ENCODE data around the gene UBE2E2.
"Not testable (repeated sequence)": the region's sequence is repeated elsewhere in the genome, so short reads cannot be mapped to it uniquely, and the experiment has no call there.

Gene UBE2E2

DNA sequence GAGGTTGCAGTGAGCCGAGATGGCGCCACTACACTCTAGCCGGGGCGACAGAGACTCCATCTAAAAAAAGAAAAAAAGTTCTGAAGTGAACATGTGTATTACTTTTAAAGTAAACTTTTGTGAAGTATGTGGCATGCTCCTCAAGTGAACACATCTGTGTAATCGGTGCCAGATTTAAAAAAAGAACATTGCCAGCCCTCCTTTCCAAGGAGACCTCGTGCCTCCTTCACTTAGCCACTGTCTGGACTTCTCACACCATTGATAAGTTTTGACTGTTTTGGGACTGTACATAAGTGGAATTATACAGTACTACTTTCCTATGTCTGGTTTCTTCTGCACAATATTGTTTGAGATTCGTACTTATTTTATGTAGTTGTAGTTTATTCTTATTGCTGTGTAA is 140.4 kb downstream of the UBE2E2 start:
- Mint-ChIP-seq H3K9me3 (peaks cover 0 to 1% of the 10 kb centered on the region in 2 donors), H3K27me3 (no peaks in the 10 kb centered on the region), H3K4me1 (ENCODE audit: low read depth in 2 of 2) (peaks cover 0 to 3% of the 10 kb centered on the region in 2 donors), H3K27ac (no peak overlapping the region), H3K4me3 (no peak overlapping the region), H3K36me3 (ENCODE audit: insufficient read depth) (no peaks in the 10 kb centered on the region)
- DNase-seq (no peak), ATAC-seq (replicated peaks) (no peak)

DNA sequence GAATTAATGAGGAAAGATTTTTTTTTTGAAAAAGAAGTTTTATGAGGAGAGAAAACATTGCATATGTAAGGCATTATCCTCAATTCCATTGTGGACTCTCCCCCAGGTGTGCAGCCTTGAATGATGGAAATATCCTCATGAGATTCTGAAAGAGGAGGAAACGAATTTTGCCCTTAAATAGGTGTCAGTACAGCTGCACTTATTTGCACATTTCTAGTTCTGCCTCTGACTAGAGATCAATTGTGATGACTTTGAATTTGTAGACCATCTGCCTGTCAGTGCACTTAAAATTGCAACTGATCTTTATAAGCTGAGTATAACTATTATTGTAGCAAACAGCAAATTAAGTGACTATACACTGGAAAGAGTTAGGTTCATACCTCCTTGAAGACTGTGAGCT is 141.8 kb downstream of the UBE2E2 start:
- peaks cover 0 to 3% of the 10 kb centered on the region in 2 donors for H3K4me1 Mint-ChIP-seq (ENCODE audit: low read depth in 2 of 2)
- DNase-seq: no peak
- H3K27me3 Mint-ChIP-seq: no peaks in the 10 kb centered on the region

DNA sequence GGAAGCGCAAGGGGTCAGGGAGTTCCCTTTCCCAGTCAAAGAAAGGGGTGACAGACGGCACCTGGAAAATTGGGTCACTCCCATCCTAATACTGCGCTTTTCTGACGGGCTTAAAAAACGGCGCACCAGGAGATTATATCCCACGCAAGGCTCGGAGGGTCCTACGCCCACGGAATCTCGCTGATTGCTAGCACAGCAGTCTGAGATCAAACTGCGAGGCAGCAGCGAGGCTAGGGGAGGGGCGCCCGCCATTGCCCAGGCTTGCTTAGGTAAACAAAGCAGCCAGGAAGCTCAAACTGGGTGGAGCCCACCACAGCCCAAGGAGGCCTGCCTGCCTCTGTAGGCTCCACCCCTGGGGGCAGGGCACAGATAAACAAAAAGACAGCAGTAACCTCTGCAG is 146.3 kb downstream of the UBE2E2 start:
- not testable (repeated sequence) for H3K36me3 Mint-ChIP-seq (ENCODE audit: insufficient read depth); DNase-seq; H3K4me1 Mint-ChIP-seq (ENCODE audit: low read depth in 2 of 2); H3K4me3 Mint-ChIP-seq; ATAC-seq (replicated peaks); H3K27ac Mint-ChIP-seq; H3K9me3 Mint-ChIP-seq; H3K27me3 Mint-ChIP-seq

More for the DNA sequence above, 141.8 kb downstream of the UBE2E2 start:
- Mint-ChIP-seq H3K9me3 (peaks cover 0 to 1% of the 10 kb centered on the region in 2 donors), H3K4me3 (no peak overlapping the region), H3K27ac (no peak overlapping the region), H3K36me3 (ENCODE audit: insufficient read depth) (no peaks in the 10 kb centered on the region)
- no peak for ATAC-seq (replicated peaks)

- peaks cover 0 to 2% of the 10 kb centered on the region in 2 donors for H3K9me3 Mint-ChIP-seq
- DNase-seq: no peak
- no peaks in the 10 kb centered on the region for H3K4me1 Mint-ChIP-seq (ENCODE audit: low read depth in 2 of 2)
- ATAC-seq (replicated peaks): no peak
- no peak overlapping the region for H3K27ac Mint-ChIP-seq
- H3K4me3 Mint-ChIP-seq: no peak overlapping the region
- H3K36me3 Mint-ChIP-seq (ENCODE audit: insufficient read depth): no peaks in the 10 kb centered on the region
- H3K27me3 Mint-ChIP-seq: no peaks in the 10 kb centered on the region
These were observed 153.0 kb downstream of the UBE2E2 start for GRCh38 chr3:23356169-23356568.

GRCh38 chr3:23356923-23357322 is 153.8 kb downstream of the UBE2E2 start:
- Mint-ChIP-seq H3K27ac (no peak overlapping the region), H3K4me3 (no peak overlapping the region), H3K4me1 (ENCODE audit: low read depth in 2 of 2) (no peaks in the 10 kb centered on the region), H3K9me3 (no peaks in the 10 kb centered on the region), H3K36me3 (ENCODE audit: insufficient read depth) (no peaks in the 10 kb centered on the region), H3K27me3 (no peaks in the 10 kb centered on the region)
- no peak for ATAC-seq (replicated peaks)
- DNase-seq: no peak

GRCh38 chr3:23359116-23359515 is 156.0 kb downstream of the UBE2E2 start:
- H3K27ac Mint-ChIP-seq: no peak overlapping the region
- peaks cover 5 to 7% of the 10 kb centered on the region in 2 donors for H3K27me3 Mint-ChIP-seq
- no peak overlapping the region for H3K4me3 Mint-ChIP-seq
- DNase-seq (no peak), ATAC-seq (replicated peaks) (no peak)
- H3K4me1 Mint-ChIP-seq (ENCODE audit: low read depth in 2 of 2): no peaks in the 10 kb centered on the region
- H3K9me3 Mint-ChIP-seq: peaks cover 5 to 8% of the 10 kb centered on the region in 2 donors
- H3K36me3 Mint-ChIP-seq (ENCODE audit: insufficient read depth): no peaks in the 10 kb centered on the region

DNA sequence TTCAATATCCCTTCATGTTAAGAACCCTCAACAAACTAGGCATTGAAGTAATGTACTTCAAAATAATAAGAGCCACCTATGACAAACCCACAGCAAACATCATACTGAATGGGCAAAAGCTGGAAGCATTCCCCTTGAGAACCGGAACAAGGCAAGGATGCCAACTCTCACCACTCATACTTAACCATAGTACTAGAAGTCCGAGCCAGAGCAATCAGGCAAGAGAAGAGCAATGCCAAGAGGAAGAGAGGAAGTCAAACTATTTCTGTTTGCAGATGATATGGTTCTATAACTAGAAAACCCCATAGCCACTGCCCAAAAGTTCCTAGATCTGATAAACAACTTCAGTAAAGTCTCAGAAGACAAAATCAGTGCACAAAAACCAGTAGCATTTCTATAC is 161.9 kb downstream of the UBE2E2 start:
- no peak overlapping the region for H3K27ac Mint-ChIP-seq
- H3K9me3 Mint-ChIP-seq: peaks cover 10 to 22% of the 10 kb centered on the region in 2 donors
- DNase-seq: no peak
- no peaks in the 10 kb centered on the region for H3K36me3 Mint-ChIP-seq (ENCODE audit: insufficient read depth)
- H3K4me1 Mint-ChIP-seq (ENCODE audit: low read depth in 2 of 2): no peaks in the 10 kb centered on the region
- H3K4me3 Mint-ChIP-seq: no peak overlapping the region
- no peak for ATAC-seq (replicated peaks)
- H3K27me3 Mint-ChIP-seq: peaks cover 5 to 7% of the 10 kb centered on the region in 2 donors

- no peak for ATAC-seq (replicated peaks)
- DNase-seq: no peak
- Mint-ChIP-seq H3K27ac (no peak overlapping the region), H3K9me3 (peaks cover 9 to 18% of the 10 kb centered on the region in 2 donors), H3K36me3 (ENCODE audit: insufficient read depth) (no peaks in the 10 kb centered on the region), H3K4me3 (no peak overlapping the region), H3K4me1 (ENCODE audit: low read depth in 2 of 2) (no peaks in the 10 kb centered on the region), H3K27me3 (peaks cover 3 to 9% of the 10 kb centered on the region in 2 donors)
These were observed 165.6 kb downstream of the UBE2E2 start for GRCh38 chr3:23368731-23369130.

GRCh38 chr3:23372285-23372684 is 169.2 kb downstream of the UBE2E2 start:
- H3K4me3 Mint-ChIP-seq: no peak overlapping the region
- no peaks in the 10 kb centered on the region for H3K4me1 Mint-ChIP-seq (ENCODE audit: low read depth in 2 of 2)
- no peak for DNase-seq
- ATAC-seq (replicated peaks): no peak
- H3K36me3 Mint-ChIP-seq (ENCODE audit: insufficient read depth): no peaks in the 10 kb centered on the region
- H3K9me3 Mint-ChIP-seq: no peaks in the 10 kb centered on the region
- H3K27ac Mint-ChIP-seq: no peak overlapping the region
- peaks cover 0 to 7% of the 10 kb centered on the region in 2 donors for H3K27me3 Mint-ChIP-seq

- no peaks in the 10 kb centered on the region for H3K36me3 Mint-ChIP-seq (ENCODE audit: insufficient read depth)
- DNase-seq (no peak), ATAC-seq (replicated peaks) (no peak)
- no peaks in the 10 kb centered on the region for H3K4me1 Mint-ChIP-seq (ENCODE audit: low read depth in 2 of 2)
- no peak overlapping the region for H3K27ac Mint-ChIP-seq
- no peaks in the 10 kb centered on the region for H3K27me3 Mint-ChIP-seq
- peaks cover 0 to 3% of the 10 kb centered on the region in 2 donors for H3K9me3 Mint-ChIP-seq
- no peak overlapping the region for H3K4me3 Mint-ChIP-seq
These were observed 173.6 kb downstream of the UBE2E2 start for GRCh38 chr3:23376516-23377248.

DNA sequence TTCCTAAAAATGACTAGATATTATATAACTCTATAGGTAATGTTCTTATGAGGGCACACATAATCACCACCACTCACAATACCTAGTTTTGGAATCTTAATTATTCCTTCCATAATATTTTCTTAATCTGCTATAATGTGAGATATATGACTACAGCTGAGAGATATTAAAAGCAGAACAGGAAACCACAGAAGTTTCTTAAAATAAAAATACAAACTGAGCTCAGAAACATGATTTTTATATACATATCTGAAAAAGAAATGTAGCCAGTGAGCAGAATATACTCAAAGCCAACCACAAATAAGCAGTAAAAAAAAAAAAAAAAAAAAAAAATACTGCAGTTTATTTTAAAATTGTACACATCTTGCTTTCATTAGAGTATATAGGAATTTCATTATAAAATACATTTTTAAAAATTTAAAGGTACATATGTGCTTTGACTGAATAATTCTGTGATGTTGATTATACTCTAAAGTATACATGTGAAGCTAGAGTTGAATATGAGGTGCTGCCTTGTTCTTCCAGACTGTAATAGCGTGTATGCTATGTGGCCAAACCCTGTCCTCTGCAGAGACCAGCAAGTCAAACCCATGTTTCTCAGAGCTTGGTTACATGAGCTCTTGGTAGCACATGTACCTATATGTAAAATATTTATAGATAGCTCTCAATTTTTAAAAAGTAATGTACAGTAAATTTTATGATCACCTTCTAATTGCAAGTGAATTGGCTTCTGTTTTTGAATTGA is 175.0 kb downstream of the UBE2E2 start:
- no peak overlapping the region for H3K4me3 Mint-ChIP-seq
- peaks cover 0 to 3% of the 10 kb centered on the region in 2 donors for H3K9me3 Mint-ChIP-seq
- ATAC-seq (replicated peaks) (no peak), DNase-seq (no peak)
- no peaks in the 10 kb centered on the region for H3K4me1 Mint-ChIP-seq (ENCODE audit: low read depth in 2 of 2)
- H3K27me3 Mint-ChIP-seq: no peaks in the 10 kb centered on the region
- H3K36me3 Mint-ChIP-seq (ENCODE audit: insufficient read depth): no peaks in the 10 kb centered on the region
- no peak overlapping the region for H3K27ac Mint-ChIP-seq

GRCh38 chr3:23383875-23384274 is 180.7 kb downstream of the UBE2E2 start:
- Mint-ChIP-seq H3K27ac (no peak overlapping the region), H3K36me3 (ENCODE audit: insufficient read depth) (no peaks in the 10 kb centered on the region), H3K4me3 (no peak overlapping the region), H3K9me3 (peaks cover 0 to 3% of the 10 kb centered on the region in 2 donors), H3K4me1 (ENCODE audit: low read depth in 2 of 2) (no peaks in the 10 kb centered on the region), H3K27me3 (no peaks in the 10 kb centered on the region)
- no peak for DNase-seq
- ATAC-seq (replicated peaks): no peak

GRCh38 chr3:23385327-23385726 is 182.2 kb downstream of the UBE2E2 start:
- H3K27ac Mint-ChIP-seq: no peak overlapping the region
- H3K4me1 Mint-ChIP-seq (ENCODE audit: low read depth in 2 of 2): no peaks in the 10 kb centered on the region
- ATAC-seq (replicated peaks) (no peak), DNase-seq (no peak)
- H3K4me3 Mint-ChIP-seq: no peak overlapping the region
- H3K27me3 Mint-ChIP-seq: peaks cover 0 to 5% of the 10 kb centered on the region in 2 donors
- H3K36me3 Mint-ChIP-seq (ENCODE audit: insufficient read depth): no peaks in the 10 kb centered on the region
- H3K9me3 Mint-ChIP-seq: no peaks in the 10 kb centered on the region

All from effector memory CD8-positive, alpha-beta T cell (primary cell).